Dedifferentiated amniotic fluid mesenchymal stem cell (primary cell): ENCODE data around the gene USP49.
A peak's percentile ranks its signal among the peaks of the same experiment; 100 is the strongest.

Experiments used
- DNase-seq: peaks from one replicate; pipeline ENCODE4 v3.0.0-alpha.2; 2016; ENCODE audit errors: extremely low spot score

Gene USP49

GRCh38 chr6:41874741-41875140 lies 20.4 kb downstream of the USP49 start:
- no peak for DNase-seq

- no peak for DNase-seq
Observed at GRCh38 chr6:41872147-41872546, 23.0 kb downstream of the USP49 start.

GRCh38 chr6:41871691-41872090 lies 23.5 kb downstream of the USP49 start:
- no peak for DNase-seq

- no peak for DNase-seq
Observed at GRCh38 chr6:41859356-41859755, 35.8 kb downstream of the USP49 start.

- no peak for DNase-seq
Observed at GRCh38 chr6:41858703-41859102, 36.5 kb downstream of the USP49 start.

GRCh38 chr6:41850861-41851260 lies 44.3 kb downstream of the USP49 start:
- no peak for DNase-seq

- peak; percentile 94 for DNase-seq
Observed at GRCh38 chr6:41846666-41847237, 48.4 kb downstream of the USP49 start.

GRCh38 chr6:41843178-41843577 lies 52.0 kb downstream of the USP49 start:
- no peak for DNase-seq

- DNase-seq, result no peak
Observed at GRCh38 chr6:41840326-41840725, 54.8 kb downstream of the USP49 start.

- no peak for DNase-seq
Observed at GRCh38 chr6:41836660-41837052, 58.5 kb downstream of the USP49 start.

GRCh38 chr6:41836022-41836659 lies 59.0 kb downstream of the USP49 start:
- DNase-seq, result peak; percentile 17

- no peak for DNase-seq
Observed at GRCh38 chr6:41832263-41832662, 62.9 kb downstream of the USP49 start.

- no peak for DNase-seq
Observed at GRCh38 chr6:41826343-41827022, 68.7 kb downstream of the USP49 start.

- no peak for DNase-seq
Observed at GRCh38 chr6:41824571-41825569, 70.3 kb downstream of the USP49 start.

- DNase-seq, result no peak
Observed at GRCh38 chr6:41823178-41823577, 72.0 kb downstream of the USP49 start.

- DNase-seq, result no peak
Observed at GRCh38 chr6:41822021-41822420, 73.2 kb downstream of the USP49 start.

GRCh38 chr6:41821266-41821665 lies 73.9 kb downstream of the USP49 start:
- DNase-seq, result no peak

- no peak for DNase-seq
Observed at GRCh38 chr6:41818271-41819054, 76.7 kb downstream of the USP49 start.

- DNase-seq, result no peak
Observed at GRCh38 chr6:41815587-41815986, 79.6 kb downstream of the USP49 start.

GRCh38 chr6:41814629-41815028 lies 80.5 kb downstream of the USP49 start:
- no peak for DNase-seq

GRCh38 chr6:41813956-41814355 lies 81.2 kb downstream of the USP49 start:
- DNase-seq, result no peak
